ENCODE results near the gene TEKT5. TPM values are rescaled to one million over a fixed set of nuclear protein-coding genes. Genes with fewer than 3 reads are reported as not detected.

TEKT5 gene
- total and polyA plus RNA-seq, 8 donors: 0.28 to 22.8 (median 1.0) TPM; not detected in 2

DNA sequence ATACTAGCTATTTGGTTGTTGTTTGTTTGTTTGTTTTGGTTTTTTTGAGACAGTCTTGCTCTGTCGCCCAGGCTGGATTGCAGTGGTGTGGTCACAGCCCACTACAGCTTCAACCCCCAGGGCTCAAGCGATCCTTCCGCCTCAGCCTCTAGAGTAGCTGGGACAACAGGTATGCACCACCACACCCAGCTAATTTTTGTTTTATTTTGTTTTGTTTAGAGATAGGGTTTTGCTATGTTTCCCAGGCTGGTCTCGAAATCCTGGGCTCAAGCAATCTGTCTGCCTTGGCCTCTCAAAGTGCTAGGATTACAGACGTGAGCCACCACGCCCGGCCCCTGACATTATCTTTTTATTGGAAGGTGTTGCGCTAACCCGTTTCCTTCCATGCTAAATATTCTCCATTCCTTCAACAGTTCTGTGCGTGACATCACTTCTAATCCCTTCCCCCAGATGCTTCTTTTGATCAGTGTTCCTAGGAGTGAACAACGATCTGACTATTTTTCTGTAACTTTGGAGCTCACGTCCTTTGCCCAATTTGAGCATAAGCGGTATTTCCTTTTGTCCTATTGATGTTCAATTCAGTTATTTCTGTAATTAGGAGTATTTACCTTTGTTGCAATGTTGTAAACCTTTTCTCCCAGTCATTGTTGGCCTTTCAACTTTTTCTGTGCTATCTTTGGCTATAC, 84.1 kb downstream of the TEKT5 start:
- Histone ChIP-seq H3K36me3 (no peaks in the 10 kb centered on the region), H3K27me3 (no peaks in the 10 kb centered on the region), H3K27ac (no peak overlapping the region), H3K4me1 (peaks cover 0 to 8% (median 3%) of the 10 kb centered on the region in 4 donors), H3K9me3 (no peaks in the 10 kb centered on the region), H3K4me3 (no peak overlapping the region)
- WGBS, 5 donors: 65 to 75% (median 68%) methylated on average over 13 of the region's 13 CpGs
- no peak for DNase-seq
- intact Hi-C loops (cut with DNase I; ENCODE audit: low total_unique reads): no loop called here
- TF ChIP-seq POLR2A (IDR thresholded peaks at IDR 0.05) (no peak), POLR2AphosphoS5 (IDR thresholded peaks at IDR 0.05) (no peak), EP300 (IDR thresholded peaks at IDR 0.05) (no peak)
- TF ChIP-seq, protein P1, sequence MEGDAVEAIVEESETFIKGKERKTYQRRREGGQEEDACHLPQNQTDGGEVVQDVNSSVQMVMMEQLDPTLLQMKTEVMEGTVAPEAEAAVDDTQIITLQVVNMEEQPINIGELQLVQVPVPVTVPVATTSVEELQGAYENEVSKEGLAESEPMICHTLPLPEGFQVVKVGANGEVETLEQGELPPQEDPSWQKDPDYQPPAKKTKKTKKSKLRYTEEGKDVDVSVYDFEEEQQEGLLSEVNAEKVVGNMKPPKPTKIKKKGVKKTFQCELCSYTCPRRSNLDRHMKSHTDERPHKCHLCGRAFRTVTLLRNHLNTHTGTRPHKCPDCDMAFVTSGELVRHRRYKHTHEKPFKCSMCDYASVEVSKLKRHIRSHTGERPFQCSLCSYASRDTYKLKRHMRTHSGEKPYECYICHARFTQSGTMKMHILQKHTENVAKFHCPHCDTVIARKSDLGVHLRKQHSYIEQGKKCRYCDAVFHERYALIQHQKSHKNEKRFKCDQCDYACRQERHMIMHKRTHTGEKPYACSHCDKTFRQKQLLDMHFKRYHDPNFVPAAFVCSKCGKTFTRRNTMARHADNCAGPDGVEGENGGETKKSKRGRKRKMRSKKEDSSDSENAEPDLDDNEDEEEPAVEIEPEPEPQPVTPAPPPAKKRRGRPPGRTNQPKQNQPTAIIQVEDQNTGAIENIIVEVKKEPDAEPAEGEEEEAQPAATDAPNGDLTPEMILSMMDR (IDR thresholded peaks at IDR 0.05): no peak

DNA sequence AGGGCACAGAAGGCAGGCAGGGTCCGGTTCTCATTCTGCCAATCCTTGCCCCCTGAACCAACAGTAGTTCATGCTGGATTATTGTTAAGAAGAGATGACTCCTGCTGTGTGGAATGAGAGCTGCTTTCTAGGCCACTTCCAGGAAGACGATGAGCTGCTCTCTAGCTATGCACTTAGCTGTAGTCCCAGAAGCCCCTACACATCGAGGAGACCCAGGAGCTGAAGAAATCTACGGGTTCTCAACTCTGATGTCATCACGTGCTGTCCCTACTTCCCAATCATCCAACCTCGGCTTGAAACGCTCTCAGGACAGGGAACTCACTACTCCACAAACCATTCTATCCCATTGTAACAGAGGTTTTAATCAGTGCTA, 85.3 kb downstream of the TEKT5 start:
- DNase-seq: peak in 1 of 2 donors; percentile 69
- H3K36me3 ChIP-seq: no peaks in the 10 kb centered on the region
- no peaks in the 10 kb centered on the region for H3K27me3 ChIP-seq
- H3K9me3 ChIP-seq: no peaks in the 10 kb centered on the region
- no peak overlapping the region for H3K4me3 ChIP-seq
- intact Hi-C loops (cut with DNase I; ENCODE audit: low total_unique reads): no loop called here
- H3K27ac ChIP-seq: peak overlapping the region in 3 of 5 donors; percentile 38 to 50 (median 43)
- 68 to 76% (median 74%) methylated on average over 6 to 7 of the region's 7 CpGs for WGBS, 5 donors
- no peak for TF ChIP-seq POLR2A (IDR thresholded peaks at IDR 0.05)
- peak in 1 of 3 donors; percentile 59 for TF ChIP-seq POLR2AphosphoS5 (IDR thresholded peaks at IDR 0.05)
- H3K4me1 ChIP-seq: peaks cover 0 to 8% (median 3%) of the 10 kb centered on the region in 4 donors

DNA sequence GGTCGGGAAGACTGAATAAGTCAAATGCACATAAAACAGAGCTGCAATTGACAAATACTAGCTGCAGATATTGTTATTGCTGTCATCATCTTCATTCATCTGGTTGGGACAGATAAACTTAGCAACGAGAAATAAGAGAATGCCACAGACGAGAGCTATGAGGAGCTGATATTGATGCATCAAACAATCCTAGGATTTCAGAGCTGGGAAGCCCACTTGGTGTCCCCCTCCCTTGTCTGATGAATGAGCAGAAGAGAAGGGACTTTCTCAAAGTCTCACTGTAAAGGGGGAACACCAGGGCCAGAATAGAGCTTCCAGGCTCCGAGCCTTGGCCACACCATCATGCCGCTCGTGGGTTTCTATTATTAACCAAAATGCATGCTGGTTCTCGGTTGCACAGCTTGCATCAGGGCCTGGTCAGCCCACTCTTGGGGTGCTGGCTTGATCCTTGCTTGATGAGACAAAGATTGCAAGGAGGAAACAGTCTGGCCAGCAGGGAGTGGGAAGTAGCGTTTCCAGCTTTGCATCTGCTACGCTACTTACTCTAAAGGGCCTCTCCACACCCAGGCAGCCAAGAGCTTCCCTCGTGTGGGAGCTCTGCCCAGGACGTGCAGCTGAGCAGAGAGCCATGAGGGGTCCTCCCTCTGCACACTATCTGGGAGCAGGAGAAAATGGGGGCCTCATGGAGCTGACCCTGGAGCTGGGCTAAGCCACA, 85.9 kb downstream of the TEKT5 start:
- peak in 1 of 2 donors; percentile 79 for DNase-seq
- no peak overlapping the region for H3K4me3 ChIP-seq
- no peaks in the 10 kb centered on the region for H3K9me3 ChIP-seq
- H3K36me3 ChIP-seq: no peaks in the 10 kb centered on the region
- H3K27me3 ChIP-seq: no peaks in the 10 kb centered on the region
- H3K4me1 ChIP-seq: peaks cover 0 to 8% (median 3%) of the 10 kb centered on the region in 4 donors
- 64 to 76% (median 69%) methylated on average over 11 of the region's 11 CpGs for WGBS, 5 donors
- intact Hi-C loops (cut with DNase I; ENCODE audit: low total_unique reads): no loop called here
- H3K27ac ChIP-seq: peak overlapping the region in 3 of 5 donors; percentile 38 to 50 (median 43)
- TF ChIP-seq POLR2A (IDR thresholded peaks at IDR 0.05) (no peak), EP300 (IDR thresholded peaks at IDR 0.05) (no peak), POLR2AphosphoS5 (IDR thresholded peaks at IDR 0.05) (no peak)
- TF ChIP-seq, protein P1 (IDR thresholded peaks at IDR 0.05): no peak

DNA sequence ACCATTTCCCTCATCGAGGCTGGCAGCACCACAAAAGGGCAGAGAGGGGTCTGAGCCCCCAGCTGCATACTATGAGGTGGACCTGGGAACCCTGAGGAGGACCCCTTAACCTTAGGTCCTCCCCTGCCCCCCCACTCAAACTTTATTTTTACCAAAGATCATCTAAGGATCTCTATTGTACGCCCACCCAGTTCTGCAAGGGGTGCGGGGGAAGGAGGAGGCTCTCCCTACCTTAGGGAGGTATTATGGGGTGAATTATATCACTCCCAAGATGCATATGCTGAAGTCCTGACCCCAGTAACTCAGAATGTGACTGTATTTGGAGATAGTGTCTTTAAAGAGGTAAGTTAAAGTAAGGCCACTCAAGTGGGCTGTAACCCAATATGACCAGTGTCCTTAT, 87.6 kb downstream of the TEKT5 start:
- Histone ChIP-seq H3K27ac (no peak overlapping the region), H3K4me3 (no peak overlapping the region), H3K27me3 (no peaks in the 10 kb centered on the region), H3K36me3 (no peaks in the 10 kb centered on the region), H3K9me3 (no peaks in the 10 kb centered on the region), H3K4me1 (peaks cover 0 to 7% (median 3%) of the 10 kb centered on the region in 4 donors)
- 71 to 79% (median 76%) methylated on average over 3 of the region's 3 CpGs for WGBS, 5 donors
- no peak for DNase-seq
- TF ChIP-seq, protein P1 (IDR thresholded peaks at IDR 0.05): no peak
- TF ChIP-seq POLR2A (IDR thresholded peaks at IDR 0.05) (no peak), POLR2AphosphoS5 (IDR thresholded peaks at IDR 0.05) (no peak), EP300 (IDR thresholded peaks at IDR 0.05) (no peak)
- intact Hi-C loops (cut with DNase I; ENCODE audit: low total_unique reads): no loop called here

Measured in stomach (tissue), 9 donors.